Esophagus squamous epithelium (tissue), 5 donors: ENCODE measurements around the gene GPATCH4. TPM values are rescaled to one million over a fixed set of nuclear protein-coding genes. Genes with fewer than 3 reads are reported as not detected.
"Not testable (repeated sequence)": the region's sequence is repeated elsewhere in the genome, so short reads cannot be mapped to it uniquely, and the experiment has no call there.

Experiments used
- DNase-seq: peaks from one replicate; lab custom pipeline; 2025; lab: John Stamatoyannopoulos, UW
- H3K27ac ChIP-seq, 4 donors: fragments of 200-600 bp; sonication (generic); one replicate each; pipeline ENCODE4 v1.5.1; 2016 to 2019; ENCODE audit warnings: mild to moderate bottlenecking in 1 of 4
- H3K27me3 ChIP-seq, 4 donors: fragments of 200-600 bp; sonication (generic); 1 replicate in 3 of 4; 2 replicates in 1 of 4; pipeline versions ENCODE4 v1.5.1 to v1.6.0; 2017 to 2021; ENCODE audit warnings: antibody characterized with exemption in 1 of 4
- H3K36me3 ChIP-seq, 3 donors: fragments of 200-600 bp; sonication (generic); one replicate each; pipeline ENCODE4 v1.5.1; 2016 to 2019
- H3K4me1 ChIP-seq, 3 donors: fragments of 200-600 bp; sonication (generic); one replicate each; pipeline ENCODE4 v1.5.1; 2017 to 2019
- H3K4me3 ChIP-seq, 4 donors: fragments of 200-600 bp; sonication (generic); 1 replicate in 3 of 4; 2 replicates in 1 of 4; pipeline ENCODE4 v1.5.1; 2016 to 2019; ENCODE audit warnings: mild to moderate bottlenecking in 2 of 4, moderate library complexity in 1 of 4
- H3K9me3 ChIP-seq, 3 donors: fragments of 200-600 bp; sonication (generic); one replicate each; pipeline ENCODE4 v1.5.1; 2016 to 2019
- CTCF ChIP-seq, 6 experiments: fragments of 450-650 bp in 4 of 6; fragments of 200-600 bp in 2 of 6; sonication (generic) in 2 of 6; IDR thresholded peaks; one replicate each; pipeline ENCODE4 v1.5.1; 2016 to 2019; ENCODE audit warnings: antibody characterized with exemption in 6 of 6, mild to moderate bottlenecking in 4 of 6, moderate library complexity in 4 of 6
- POLR2A ChIP-seq, 4 donors: fragments of 450-650 bp; IDR thresholded peaks; one replicate each; pipeline ENCODE4 v1.6.1; 2017; ENCODE audit warnings: antibody characterized with exemption in 4 of 4, mild to moderate bottlenecking in 4 of 4, moderate library complexity in 3 of 4
- WGBS, 2 donors: methylation state at CpG; one replicate each; pipeline ENCODE4 v1.1.5; 2018; 5-methylcytosine and 5-hydroxymethylcytosine counted together
- intact Hi-C: fragments of 100-400 bp; cut with DNase I; formaldehyde crosslinking; loops from one replicate; pipeline ENCODE4 v1.15.0; 2022
- total RNA-seq, 4 donors: library from RNA; depleted of rRNA; stranded (reverse); fragments of >200 nt; gene quantifications; one replicate each; pipeline ENCODE4 v1.1.0, GENCODE V29; 2016
- donor health status: DM: yes; HTN: yes; CAD: no.

The GPATCH4 gene
- total RNA-seq, 4 donors from 2014 or later = 14.0 to 41.8 (median 25.0) TPM

DNA sequence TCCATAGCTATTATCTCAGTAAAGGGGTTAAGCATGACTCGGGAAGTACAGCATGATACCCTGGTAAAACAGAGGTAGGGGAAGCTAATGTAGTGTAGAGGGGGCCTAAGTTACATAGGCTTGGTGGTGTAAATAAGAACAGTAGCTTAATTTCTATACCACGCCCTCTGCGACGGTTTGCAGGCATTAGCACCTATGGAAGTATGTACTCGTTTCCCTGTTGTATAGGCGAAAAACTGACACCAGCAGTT lies 10.2 kb downstream of the GPATCH4 start:
- Histone ChIP-seq H3K4me3 (peak overlapping the region; percentile 63 to 95 (median 75)), H3K4me1 (peaks cover 5 to 24% (median 15%) of the 10 kb centered on the region in 3 donors), H3K9me3 (no peaks in the 10 kb centered on the region), H3K27ac (peak overlapping the region; percentile 83 to 90 (median 88)), H3K27me3 (no peaks in the 10 kb centered on the region), H3K36me3 (peaks cover 1 to 34% (median 9%) of the 10 kb centered on the region in 3 donors)
- no peak for DNase-seq
- TF ChIP-seq CTCF (IDR thresholded peaks at IDR 0.05) (no peak), POLR2A (IDR thresholded peaks at IDR 0.05) (no peak)
- intact Hi-C loops = no loop called here
- 15 to 21% methylated on average over 6 of the region's 6 CpGs for WGBS, 2 donors

DNA sequence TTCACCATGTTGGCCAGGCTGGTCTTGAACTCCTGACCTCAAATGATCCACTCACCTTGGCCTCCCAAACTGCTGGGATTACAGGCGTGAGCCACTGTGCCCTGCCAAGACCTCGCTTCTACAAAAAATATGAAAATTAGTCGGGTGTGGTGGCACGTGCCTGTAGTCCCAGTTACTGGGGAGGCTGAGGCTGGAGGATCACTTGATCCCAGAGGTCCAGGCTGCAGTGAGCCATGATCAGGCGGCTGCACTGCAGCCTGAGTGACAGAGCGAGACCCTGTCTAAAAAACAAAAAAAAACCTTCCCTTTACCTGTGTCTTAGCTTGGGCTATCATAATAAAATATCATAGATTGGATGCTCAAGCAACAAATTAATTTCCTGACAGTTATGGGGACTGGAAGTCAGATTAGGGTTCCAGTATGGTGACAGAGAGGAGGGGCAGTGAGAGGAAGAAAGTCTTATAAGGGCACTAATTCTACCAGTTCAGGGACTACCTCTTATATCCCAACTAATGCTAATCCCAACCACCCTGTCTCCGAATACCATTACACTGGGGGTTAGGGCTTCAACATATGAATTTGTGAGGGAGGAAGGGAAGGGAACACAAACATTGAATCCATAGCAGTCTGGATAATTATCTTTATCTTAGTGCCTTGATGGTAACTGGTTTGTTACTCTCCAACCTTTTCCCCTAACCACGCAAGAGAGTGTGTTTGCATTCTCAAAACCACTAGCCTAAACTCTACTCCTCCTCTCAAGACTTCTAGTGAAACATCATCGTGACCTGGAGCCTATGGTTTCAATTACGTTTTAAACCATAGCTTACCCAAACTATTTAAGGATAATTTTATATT lies 10.7 kb downstream of the GPATCH4 start:
- H3K4me1 ChIP-seq = peaks cover 5 to 24% (median 15%) of the 10 kb centered on the region in 3 donors
- 65 to 81% methylated on average over 5 to 7 of the region's 10 CpGs for WGBS, 2 donors
- peaks cover 0 to 28% (median 6%) of the 10 kb centered on the region in 3 donors for H3K36me3 ChIP-seq
- H3K4me3 ChIP-seq = peak overlapping the region in 3 of 4 donors; percentile 63 to 95 (median 78)
- H3K27me3 ChIP-seq = no peaks in the 10 kb centered on the region
- H3K9me3 ChIP-seq = no peaks in the 10 kb centered on the region
- no peak for DNase-seq
- intact Hi-C loops = no loop called here
- TF ChIP-seq POLR2A (IDR thresholded peaks at IDR 0.05) (no peak), CTCF (IDR thresholded peaks at IDR 0.05) (no peak)
- H3K27ac ChIP-seq = peak overlapping the region; percentile 83 to 90 (median 88)

GRCh38 chr1:156589546-156589945 lies 11.7 kb downstream of the GPATCH4 start:
- Histone ChIP-seq H3K4me1 (peaks cover 5 to 24% (median 15%) of the 10 kb centered on the region in 3 donors), H3K27me3 (no peaks in the 10 kb centered on the region), H3K9me3 (no peaks in the 10 kb centered on the region), H3K4me3 (no peak overlapping the region), H3K36me3 (peaks cover 0 to 18% (median 0%) of the 10 kb centered on the region in 3 donors), H3K27ac (no peak overlapping the region)
- intact Hi-C loops = loop anchor here (10.0 kb wide), 1 partner anchor 115 kb away; no protein-coding TSS in a partner anchor
- no peak for DNase-seq
- WGBS, 2 donors = 69 to 76% methylated on average over 5 of the region's 5 CpGs
- TF ChIP-seq CTCF (IDR thresholded peaks at IDR 0.05) (no peak), POLR2A (IDR thresholded peaks at IDR 0.05) (no peak)

- not testable (repeated sequence) for H3K36me3 ChIP-seq, H3K4me3 ChIP-seq, H3K27ac ChIP-seq, H3K9me3 ChIP-seq, DNase-seq, H3K27me3 ChIP-seq
- intact Hi-C loops = loop anchor here (10.0 kb wide), 1 partner anchor 113 kb away; no protein-coding TSS in a partner anchor
- 89 to 91% methylated on average over 7 to 8 of the region's 8 CpGs for WGBS, 2 donors
- peaks cover 5 to 20% (median 15%) of the 10 kb centered on the region in 3 donors for H3K4me1 ChIP-seq
These were observed 13.4 kb downstream of the GPATCH4 start for GRCh38 chr1:156587927-156588326.

- 71 to 85% methylated on average over 2 to 3 of the region's 3 CpGs for WGBS, 2 donors
These were observed 14.3 kb downstream of the GPATCH4 start for GRCh38 chr1:156586892-156587477.

More at GRCh38 chr1:156586892-156587477, 14.3 kb downstream of the GPATCH4 start:
- Histone ChIP-seq H3K27ac (no peak overlapping the region), H3K4me3 (no peak overlapping the region), H3K9me3 (no peaks in the 10 kb centered on the region), H3K36me3 (no peaks in the 10 kb centered on the region), H3K4me1 (peaks cover under 1 to 11% (median 7%) of the 10 kb centered on the region in 3 donors), H3K27me3 (no peaks in the 10 kb centered on the region)
- DNase-seq = no peak
- TF ChIP-seq POLR2A (IDR thresholded peaks at IDR 0.05) = no peak
- no peak for TF ChIP-seq CTCF (IDR thresholded peaks at IDR 0.05)
- intact Hi-C loops = loop anchor here (10.0 kb wide), 1 partner anchor 112 kb away; no protein-coding TSS in a partner anchor
